ENCODE measurements around the gene NBEA.

DNA sequence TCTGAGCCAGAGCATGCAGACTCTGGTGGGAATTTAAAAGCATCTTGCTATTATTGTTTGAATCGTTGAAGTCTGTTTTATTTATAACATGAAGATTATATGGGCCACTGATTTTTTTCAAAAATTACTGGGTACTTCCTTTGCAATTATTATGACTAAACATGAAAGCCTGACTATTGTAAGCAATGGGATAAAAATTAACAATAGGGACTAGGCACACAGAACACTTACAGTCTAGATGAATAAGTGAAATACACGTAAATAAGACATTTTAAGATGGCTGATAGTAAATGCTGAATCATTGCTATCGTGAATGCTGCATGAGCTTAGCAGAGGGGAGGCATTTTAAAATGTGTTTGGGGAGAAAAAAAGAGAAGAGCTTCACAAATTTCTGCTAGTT, 615.4 kb downstream of the NBEA start:
- TF ChIP-seq EZH2phosphoT487 (IDR thresholded peaks at IDR 0.05; ENCODE audit: borderline replicate concordance, low read length) (no peak), EZH2 (IDR thresholded peaks at IDR 0.05; ENCODE audit: low read length, unreplicated experiment) (no peak)
- TF ChIP-seq, protein P1, sequence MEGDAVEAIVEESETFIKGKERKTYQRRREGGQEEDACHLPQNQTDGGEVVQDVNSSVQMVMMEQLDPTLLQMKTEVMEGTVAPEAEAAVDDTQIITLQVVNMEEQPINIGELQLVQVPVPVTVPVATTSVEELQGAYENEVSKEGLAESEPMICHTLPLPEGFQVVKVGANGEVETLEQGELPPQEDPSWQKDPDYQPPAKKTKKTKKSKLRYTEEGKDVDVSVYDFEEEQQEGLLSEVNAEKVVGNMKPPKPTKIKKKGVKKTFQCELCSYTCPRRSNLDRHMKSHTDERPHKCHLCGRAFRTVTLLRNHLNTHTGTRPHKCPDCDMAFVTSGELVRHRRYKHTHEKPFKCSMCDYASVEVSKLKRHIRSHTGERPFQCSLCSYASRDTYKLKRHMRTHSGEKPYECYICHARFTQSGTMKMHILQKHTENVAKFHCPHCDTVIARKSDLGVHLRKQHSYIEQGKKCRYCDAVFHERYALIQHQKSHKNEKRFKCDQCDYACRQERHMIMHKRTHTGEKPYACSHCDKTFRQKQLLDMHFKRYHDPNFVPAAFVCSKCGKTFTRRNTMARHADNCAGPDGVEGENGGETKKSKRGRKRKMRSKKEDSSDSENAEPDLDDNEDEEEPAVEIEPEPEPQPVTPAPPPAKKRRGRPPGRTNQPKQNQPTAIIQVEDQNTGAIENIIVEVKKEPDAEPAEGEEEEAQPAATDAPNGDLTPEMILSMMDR (conservative IDR thresholded peaks at IDR 0.05; ENCODE audit: low read depth, low read length): no peak
